SU-DHL-6 (cell line): ENCODE data around the gene PLCE1.

ENCODE experiments used
- H2AFZ ChIP-seq: fragments of 200-600 bp; sonication (generic); 2 replicates; pipeline ENCODE4 v1.6.1; 2014; ENCODE audit warnings: low read depth, mild to moderate bottlenecking, moderate library complexity, mixed read lengths, antibody characterized with exemption, low read length; ENCODE audit not compliant: severe bottlenecking
- H3F3A ChIP-seq: fragments of 200-600 bp; shearing (Covaris generic); 2 replicates; pipeline ENCODE4 v1.6.0; 2016; ENCODE audit warnings: antibody characterized with exemption, mild to moderate bottlenecking; ENCODE audit not compliant: insufficient read depth
- H3K27ac ChIP-seq: fragments of 200-600 bp; sonication (generic); 2 replicates; pipeline ENCODE4 v1.5.1; 2016; ENCODE audit warnings: low read depth, mild to moderate bottlenecking, low read length, moderate library complexity, mixed read lengths
- H3K27me3 ChIP-seq: fragments of 200-600 bp; sonication (generic), shearing (Covaris generic); 2 replicates; pipeline ENCODE4 v1.6.0; 2014; ENCODE audit warnings: mild to moderate bottlenecking, low read length
- H3K36me3 ChIP-seq: fragments of 200-600 bp; sonication (generic); 2 replicates; pipeline ENCODE4 v1.6.1; 2014; ENCODE audit warnings: mild to moderate bottlenecking, low read length, mixed read lengths
- H3K4me2 ChIP-seq: fragments of 300-600, 200-600 bp; shearing (Covaris generic), sonication (generic); 2 replicates; pipeline ENCODE4 v1.6.0; 2014; ENCODE audit warnings: low read length, low read depth, mild to moderate bottlenecking; ENCODE audit not compliant: poor library complexity, severe bottlenecking
- H3K4me3 ChIP-seq: fragments of 200-600 bp; sonication (generic); 2 replicates; pipeline ENCODE4 v1.5.1; 2014; ENCODE audit warnings: antibody characterized with exemption, low read length, mild to moderate bottlenecking, mixed read lengths; ENCODE audit not compliant: insufficient read depth, poor library complexity, severe bottlenecking
- H3K79me2 ChIP-seq: fragments of 200-600 bp; sonication (generic); 2 replicates; pipeline ENCODE4 v1.6.1; 2014; ENCODE audit warnings: mild to moderate bottlenecking, low read length, moderate library complexity; ENCODE audit not compliant: insufficient read depth
- H3K9ac ChIP-seq: fragments of 200-600 bp; sonication (generic); 2 replicates; pipeline ENCODE4 v1.7.0; 2014; ENCODE audit warnings: mild to moderate bottlenecking, low read length
- H3K9me2 ChIP-seq: fragments of 200-600 bp; sonication (generic); replicated peaks from 2 replicates; pipeline ENCODE4 v1.6.1; 2014; ENCODE audit warnings: low read length; ENCODE audit not compliant: insufficient read depth
- H3K9me3 ChIP-seq: fragments of 200-600 bp; sonication (generic); 2 replicates; pipeline ENCODE4 v1.6.1; 2014; ENCODE audit warnings: low read length, mixed read lengths; ENCODE audit not compliant: insufficient read depth
- H4K20me1 ChIP-seq: fragments of 200-600 bp; sonication (generic); 2 replicates; pipeline ENCODE4 v1.6.1; 2014; ENCODE audit warnings: low read depth, mild to moderate bottlenecking, antibody characterized with exemption, low read length, moderate library complexity, mixed read lengths
- CTCF ChIP-seq: fragments of 200-600 bp; sonication (generic); IDR thresholded peaks from one replicate; pipeline ENCODE4 v1.5.1; 2017; ENCODE audit warnings: antibody characterized with exemption, mild to moderate bottlenecking, low read length, moderate library complexity; ENCODE audit not compliant: insufficient read depth, poor library complexity, severe bottlenecking
- EZH2phosphoT487 ChIP-seq: fragments of 200-600 bp; sonication (generic), shearing (Covaris generic); conservative IDR thresholded peaks from 2 replicates; pipeline ENCODE4 v1.6.1; 2018; ENCODE audit warnings: mild to moderate bottlenecking, antibody characterized with exemption, low read length, moderate library complexity, mixed read lengths

PLCE1 gene

DNA sequence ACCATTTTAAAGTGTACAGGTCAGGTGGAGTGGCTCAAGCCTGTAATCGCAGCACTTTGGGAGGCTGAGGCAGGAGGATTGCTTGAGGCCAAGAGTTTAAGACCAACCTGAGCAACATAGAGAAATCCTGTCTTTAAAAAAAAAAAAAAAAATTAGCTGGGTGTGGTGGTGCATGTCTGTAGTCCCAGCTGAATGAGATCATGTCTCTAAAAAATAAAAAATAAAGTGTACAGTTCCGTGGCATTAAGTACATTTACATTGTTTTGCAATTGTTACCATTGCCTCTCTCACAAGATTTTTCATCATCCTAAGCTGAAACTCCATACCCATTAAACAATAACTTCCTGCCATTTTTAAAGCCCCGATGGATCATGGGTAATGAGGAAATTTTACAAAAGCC, 20.6 kb downstream of the PLCE1 start:
- no peak overlapping the region for H3K4me2 ChIP-seq
- TF ChIP-seq CTCF (no peak), EZH2phosphoT487 (no peak)
- no peaks in the 10 kb centered on the region for H3K27me3 ChIP-seq
- H3K9me2 ChIP-seq = no peaks in the 10 kb centered on the region
- H3K9ac ChIP-seq = no peak overlapping the region
- no peak overlapping the region for H3K4me3 ChIP-seq
- H4K20me1 ChIP-seq = no peaks in the 10 kb centered on the region
- no peak overlapping the region for H3K27ac ChIP-seq
- H3K79me2 ChIP-seq = no peaks in the 10 kb centered on the region
- no peaks in the 10 kb centered on the region for H3K36me3 ChIP-seq
- H3F3A ChIP-seq = no peaks in the 10 kb centered on the region
- H3K9me3 ChIP-seq = no peaks in the 10 kb centered on the region
- no peak overlapping the region for H2AFZ ChIP-seq

- H2AFZ ChIP-seq = no peak overlapping the region
- no peak for TF ChIP-seq CTCF
- no peak for TF ChIP-seq EZH2phosphoT487
- H3K79me2 ChIP-seq = no peaks in the 10 kb centered on the region
- no peaks in the 10 kb centered on the region for H3K27me3 ChIP-seq
- no peaks in the 10 kb centered on the region for H3K36me3 ChIP-seq
- no peaks in the 10 kb centered on the region for H3K9me2 ChIP-seq
- no peak overlapping the region for H3K27ac ChIP-seq
- H3K4me2 ChIP-seq = no peak overlapping the region
- H4K20me1 ChIP-seq = no peaks in the 10 kb centered on the region
- H3F3A ChIP-seq = no peaks in the 10 kb centered on the region
- no peak overlapping the region for H3K9ac ChIP-seq
- H3K9me3 ChIP-seq = no peaks in the 10 kb centered on the region
- H3K4me3 ChIP-seq = no peak overlapping the region
Measured at GRCh38 chr10:94016727-94017714, 23.3 kb downstream of the PLCE1 start.

- Histone ChIP-seq H3K27ac (no peak overlapping the region), H3F3A (no peaks in the 10 kb centered on the region), H3K4me2 (no peak overlapping the region), H3K36me3 (no peaks in the 10 kb centered on the region), H3K27me3 (no peaks in the 10 kb centered on the region), H2AFZ (no peak overlapping the region), H3K9ac (no peak overlapping the region), H4K20me1 (no peaks in the 10 kb centered on the region), H3K9me3 (no peaks in the 10 kb centered on the region), H3K4me3 (no peak overlapping the region), H3K79me2 (no peaks in the 10 kb centered on the region), H3K9me2 (no peaks in the 10 kb centered on the region)
- TF ChIP-seq EZH2phosphoT487 (no peak), CTCF (no peak)
Measured at GRCh38 chr10:94018107-94018506, 24.4 kb downstream of the PLCE1 start.
